Measurements from ENCODE around the gene HTR6.

The HTR6 gene

GRCh38 chr1:19706136-19706535 lies 41.5 kb downstream of the HTR6 start:
- Histone ChIP-seq H2AFZ (ENCODE audit: low read depth, low read length) (no peak overlapping the region), H3K79me2 (ENCODE audit: insufficient read depth, low read length) (no peaks in the 10 kb centered on the region), H3K36me3 (ENCODE audit: insufficient read depth, low read length) (no peaks in the 10 kb centered on the region), H4K20me1 (ENCODE audit: insufficient read depth, low read length) (peaks cover 4% of the 10 kb centered on the region; the same call in 1 of the 2 replicates), H3K4me3 (ENCODE audit: low read depth in 1 of 2, low read length in 2 of 2) (no peak overlapping the region), H3K4me2 (ENCODE audit: insufficient read depth, low read length) (no peak overlapping the region), H3K9me3 (ENCODE audit: insufficient read depth, low read length, severe bottlenecking) (no peaks in the 10 kb centered on the region), H3K9ac (ENCODE audit: low read depth, low read length) (no peak overlapping the region), H3K27ac (ENCODE audit: low read length) (no peak overlapping the region), H3K4me1 (ENCODE audit: insufficient read depth, low read length) (no peaks in the 10 kb centered on the region), H3K27me3 (ENCODE audit: insufficient read depth, low read length, poor library complexity) (no peaks in the 10 kb centered on the region)
- DNase-seq (no peak), ATAC-seq (ENCODE audit: insufficient read depth, low read depth) (no peak)
- TF ChIP-seq EZH2 (IDR thresholded peaks at IDR 0.05; ENCODE audit: borderline replicate concordance, low read depth, low read length, severe bottlenecking) (no peak), CTCF (IDR thresholded peaks at IDR 0.05; ENCODE audit: borderline replicate concordance, extremely low read depth, low read length, poor library complexity, severe bottlenecking) (no peak)

- Histone ChIP-seq H3K79me2 (ENCODE audit: insufficient read depth, low read length) (no peaks in the 10 kb centered on the region), H3K4me2 (ENCODE audit: insufficient read depth, low read length) (no peak overlapping the region), H3K9me3 (ENCODE audit: insufficient read depth, low read length, severe bottlenecking) (no peaks in the 10 kb centered on the region), H3K27me3 (ENCODE audit: insufficient read depth, low read length, poor library complexity) (no peaks in the 10 kb centered on the region), H3K4me1 (ENCODE audit: insufficient read depth, low read length) (no peaks in the 10 kb centered on the region), H3K4me3 (ENCODE audit: low read depth in 1 of 2, low read length in 2 of 2) (no peak overlapping the region), H3K9ac (ENCODE audit: low read depth, low read length) (no peak overlapping the region), H4K20me1 (ENCODE audit: insufficient read depth, low read length) (peaks cover 4% of the 10 kb centered on the region; the same call in 1 of the 2 replicates), H2AFZ (ENCODE audit: low read depth, low read length) (no peak overlapping the region), H3K27ac (ENCODE audit: low read length) (no peak overlapping the region), H3K36me3 (ENCODE audit: insufficient read depth, low read length) (no peaks in the 10 kb centered on the region)
- no peak for DNase-seq
- ATAC-seq (ENCODE audit: insufficient read depth, low read depth): no peak
- TF ChIP-seq EZH2 (IDR thresholded peaks at IDR 0.05; ENCODE audit: borderline replicate concordance, low read depth, low read length, severe bottlenecking) (no peak), CTCF (IDR thresholded peaks at IDR 0.05; ENCODE audit: borderline replicate concordance, extremely low read depth, low read length, poor library complexity, severe bottlenecking) (no peak)
These were observed 44.0 kb downstream of the HTR6 start for GRCh38 chr1:19708567-19709110.

- H3K27ac ChIP-seq (ENCODE audit: low read length): no peak overlapping the region
- no peaks in the 10 kb centered on the region for H3K79me2 ChIP-seq (ENCODE audit: insufficient read depth, low read length)
- H3K4me3 ChIP-seq (ENCODE audit: low read depth in 1 of 2, low read length in 2 of 2): no peak overlapping the region
- no peaks in the 10 kb centered on the region for H3K4me1 ChIP-seq (ENCODE audit: insufficient read depth, low read length)
- no peaks in the 10 kb centered on the region for H3K36me3 ChIP-seq (ENCODE audit: insufficient read depth, low read length)
- H4K20me1 ChIP-seq (ENCODE audit: insufficient read depth, low read length): peaks cover 4% of the 10 kb centered on the region; the same call in 1 of the 2 replicates
- no peak overlapping the region for H3K9ac ChIP-seq (ENCODE audit: low read depth, low read length)
- ATAC-seq (ENCODE audit: insufficient read depth, low read depth): no peak
- no peak overlapping the region for H3K4me2 ChIP-seq (ENCODE audit: insufficient read depth, low read length)
- H2AFZ ChIP-seq (ENCODE audit: low read depth, low read length): no peak overlapping the region
- DNase-seq: no peak
- no peak for TF ChIP-seq CTCF (IDR thresholded peaks at IDR 0.05; ENCODE audit: borderline replicate concordance, extremely low read depth, low read length, poor library complexity, severe bottlenecking)
- no peak for TF ChIP-seq EZH2 (IDR thresholded peaks at IDR 0.05; ENCODE audit: borderline replicate concordance, low read depth, low read length, severe bottlenecking)
- no peaks in the 10 kb centered on the region for H3K9me3 ChIP-seq (ENCODE audit: insufficient read depth, low read length, severe bottlenecking)
- no peaks in the 10 kb centered on the region for H3K27me3 ChIP-seq (ENCODE audit: insufficient read depth, low read length, poor library complexity)
These were observed 44.7 kb downstream of the HTR6 start for GRCh38 chr1:19709260-19709793.

Measured in DND-41 (cell line).